Thyroid gland (tissue), 4 donors: ENCODE measurements around the gene BTBD9. TPM values are rescaled to one million over a fixed set of nuclear protein-coding genes. Genes with fewer than 3 reads are reported as not detected.

ENCODE experiments used
- DNase-seq, 2 donors: peaks; one replicate each; pipeline ENCODE4 v3.0.0-alpha.2; 2019
- H3K27ac ChIP-seq, 3 donors: fragments of 200-600 bp; sonication (generic); 1 replicate in 2 of 3; 2 replicates in 1 of 3; pipeline ENCODE4 v1.5.1; 2016 to 2019; ENCODE audit warnings: mild to moderate bottlenecking in 1 of 3, moderate library complexity in 1 of 3
- H3K27me3 ChIP-seq: fragments of 200-600 bp; sonication (generic); one replicate; pipeline ENCODE4 v1.5.1; 2019
- H3K36me3 ChIP-seq, 2 donors: fragments of 200-600 bp; sonication (generic); one replicate each; pipeline ENCODE4 v1.5.1; 2016 to 2019
- H3K4me1 ChIP-seq, 2 donors: fragments of 200-600 bp; sonication (generic); one replicate each; pipeline ENCODE4 v1.5.1; 2017 to 2019
- H3K4me3 ChIP-seq, 3 donors: fragments of 200-600 bp; sonication (generic); replicated peaks in 1 of 3; 1 replicate in 2 of 3; 2 replicates in 1 of 3; pipeline ENCODE4 v1.5.1; 2016; ENCODE audit warnings: mild to moderate bottlenecking in 1 of 3
- H3K9me3 ChIP-seq: fragments of 200-600 bp; sonication (generic); one replicate; pipeline ENCODE4 v1.5.1; 2017
- POLR2A ChIP-seq, 2 donors: fragments of 450-650 bp; IDR thresholded peaks; one replicate each; pipeline ENCODE4 v1.6.1; 2017; ENCODE audit warnings: antibody characterized with exemption in 2 of 2, mild to moderate bottlenecking in 2 of 2, moderate library complexity in 1 of 2
- WGBS, 2 donors: methylation state at CpG; one replicate each; pipeline ENCODE4 v1.1.5; 2017; 5-methylcytosine and 5-hydroxymethylcytosine counted together
- intact Hi-C: fragments of 100-400 bp; cut with DNase I; formaldehyde crosslinking; loops from one replicate; pipeline ENCODE4 v1.15.1; 2023
- total RNA-seq, 4 donors: library from RNA; depleted of rRNA; stranded (reverse); fragments of >200 nt; gene quantifications; one replicate each; pipeline ENCODE4 v1.2.3, GENCODE V29; 2016
- TF ChIP-seq, protein P1 (sequence below), 6 experiments: fragments of 200-600 bp in 3 of 6; fragments of 450-650 bp in 3 of 6; sonication (generic) in 3 of 6; IDR thresholded peaks; one replicate each; pipeline ENCODE4 v1.5.1; 2016 to 2019; ENCODE audit warnings: antibody characterized with exemption in 6 of 6, mild to moderate bottlenecking in 2 of 6, inconsistent platforms in 1 of 6, moderate library complexity in 1 of 6

The BTBD9 gene
- total RNA-seq, 4 donors from 2014 or later, result 17.3 to 32.0 (median 27.4) TPM

GRCh38 chr6:38482466-38482865, 157.3 kb downstream of the BTBD9 start:
- WGBS, 2 donors, result 82 to 88% methylated on average over 1 of the region's 1 CpG
- Histone ChIP-seq H3K4me1 (no peaks in the 10 kb centered on the region), H3K27ac (no peak overlapping the region), H3K27me3 (no peaks in the 10 kb centered on the region), H3K36me3 (no peaks in the 10 kb centered on the region), H3K4me3 (no peak overlapping the region), H3K9me3 (no peaks in the 10 kb centered on the region)
- intact Hi-C loops, result no loop called here
- no peak for DNase-seq
- no peak for TF ChIP-seq POLR2A (IDR thresholded peaks at IDR 0.05)
- TF ChIP-seq, protein P1, sequence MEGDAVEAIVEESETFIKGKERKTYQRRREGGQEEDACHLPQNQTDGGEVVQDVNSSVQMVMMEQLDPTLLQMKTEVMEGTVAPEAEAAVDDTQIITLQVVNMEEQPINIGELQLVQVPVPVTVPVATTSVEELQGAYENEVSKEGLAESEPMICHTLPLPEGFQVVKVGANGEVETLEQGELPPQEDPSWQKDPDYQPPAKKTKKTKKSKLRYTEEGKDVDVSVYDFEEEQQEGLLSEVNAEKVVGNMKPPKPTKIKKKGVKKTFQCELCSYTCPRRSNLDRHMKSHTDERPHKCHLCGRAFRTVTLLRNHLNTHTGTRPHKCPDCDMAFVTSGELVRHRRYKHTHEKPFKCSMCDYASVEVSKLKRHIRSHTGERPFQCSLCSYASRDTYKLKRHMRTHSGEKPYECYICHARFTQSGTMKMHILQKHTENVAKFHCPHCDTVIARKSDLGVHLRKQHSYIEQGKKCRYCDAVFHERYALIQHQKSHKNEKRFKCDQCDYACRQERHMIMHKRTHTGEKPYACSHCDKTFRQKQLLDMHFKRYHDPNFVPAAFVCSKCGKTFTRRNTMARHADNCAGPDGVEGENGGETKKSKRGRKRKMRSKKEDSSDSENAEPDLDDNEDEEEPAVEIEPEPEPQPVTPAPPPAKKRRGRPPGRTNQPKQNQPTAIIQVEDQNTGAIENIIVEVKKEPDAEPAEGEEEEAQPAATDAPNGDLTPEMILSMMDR (IDR thresholded peaks at IDR 0.05), result no peak

DNA sequence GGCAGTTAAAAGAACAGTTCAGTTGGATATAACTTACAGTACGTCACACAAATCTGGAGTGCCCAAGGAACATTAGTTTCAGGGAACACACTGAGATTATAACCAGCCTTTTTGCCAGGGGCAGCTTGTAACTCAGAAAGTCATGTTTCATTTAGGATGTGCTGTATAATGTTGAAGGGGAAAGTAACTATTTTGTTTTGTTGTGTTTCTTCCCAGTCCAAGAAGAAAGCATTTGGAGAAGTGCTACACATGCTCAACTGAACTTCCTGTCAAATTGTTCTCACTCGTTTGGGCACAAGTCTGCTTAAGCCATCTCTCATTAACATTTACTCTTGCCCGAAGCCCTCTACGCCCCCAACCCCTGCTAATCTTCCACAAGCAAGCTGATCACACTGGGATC, 157.9 kb downstream of the BTBD9 start:
- Histone ChIP-seq H3K27me3 (no peaks in the 10 kb centered on the region), H3K4me1 (no peaks in the 10 kb centered on the region), H3K27ac (no peak overlapping the region), H3K36me3 (no peaks in the 10 kb centered on the region), H3K4me3 (no peak overlapping the region), H3K9me3 (no peaks in the 10 kb centered on the region)
- 84 to 88% methylated on average over 4 of the region's 4 CpGs for WGBS, 2 donors
- TF ChIP-seq POLR2A (IDR thresholded peaks at IDR 0.05), result no peak
- TF ChIP-seq, protein P1 (IDR thresholded peaks at IDR 0.05), result no peak
- intact Hi-C loops, result no loop called here
- DNase-seq, result no peak

GRCh38 chr6:38481211-38481836, 158.4 kb downstream of the BTBD9 start:
- no peaks in the 10 kb centered on the region for H3K36me3 ChIP-seq
- no peak overlapping the region for H3K4me3 ChIP-seq
- no peak for TF ChIP-seq POLR2A (IDR thresholded peaks at IDR 0.05)
- TF ChIP-seq, protein P1 (IDR thresholded peaks at IDR 0.05), result no peak
- H3K9me3 ChIP-seq, result no peaks in the 10 kb centered on the region
- no peak for DNase-seq
- H3K4me1 ChIP-seq, result no peaks in the 10 kb centered on the region
- no peaks in the 10 kb centered on the region for H3K27me3 ChIP-seq
- intact Hi-C loops, result no loop called here
- 94% methylated on average over 5 of the region's 5 CpGs for WGBS, 2 donors
- no peak overlapping the region for H3K27ac ChIP-seq

DNA sequence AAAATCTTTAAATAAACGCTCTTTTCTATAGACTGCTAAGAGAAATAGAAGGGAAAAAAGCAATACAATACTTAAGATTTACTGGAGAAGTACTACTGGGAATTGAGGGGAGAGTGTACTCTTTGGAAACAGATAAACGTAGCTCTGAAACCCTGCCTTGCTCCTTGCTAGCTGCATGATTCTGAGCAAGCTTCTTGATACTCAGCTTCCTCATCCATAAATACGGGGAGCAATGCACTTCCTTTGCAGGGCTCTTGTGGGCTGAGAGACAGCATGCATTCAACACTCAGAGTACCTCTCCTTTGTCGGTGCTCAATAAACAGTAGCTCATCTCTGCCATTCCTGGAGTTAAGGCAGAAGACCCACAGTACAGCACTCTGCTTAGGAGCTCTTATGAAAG, 159.7 kb downstream of the BTBD9 start:
- Histone ChIP-seq H3K27ac (no peak overlapping the region), H3K27me3 (no peaks in the 10 kb centered on the region)
- intact Hi-C loops, result no loop called here

DNA sequence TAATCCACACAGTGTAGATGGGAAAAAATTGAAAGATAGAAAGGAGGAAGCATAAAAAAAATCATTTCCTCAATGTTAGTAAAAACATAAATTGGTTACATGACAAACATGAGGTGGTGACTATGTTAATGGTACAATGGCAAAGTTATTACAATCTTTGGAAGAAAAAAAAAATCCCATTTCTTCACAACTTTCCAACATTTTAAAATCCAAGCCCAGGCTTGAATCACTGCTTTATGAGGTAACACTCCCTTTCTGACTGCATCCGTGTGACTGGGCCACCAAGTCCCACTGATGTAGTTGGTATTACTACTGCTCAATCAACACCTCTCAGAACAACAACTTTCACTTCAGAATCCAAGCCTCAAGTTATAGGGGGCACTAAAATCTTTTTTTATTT, 160.4 kb downstream of the BTBD9 start:
- H3K27me3 ChIP-seq, result no peaks in the 10 kb centered on the region
- no peak for DNase-seq
- intact Hi-C loops, result no loop called here
- H3K4me3 ChIP-seq, result no peak overlapping the region
- TF ChIP-seq, protein P1 (IDR thresholded peaks at IDR 0.05), result no peak
- TF ChIP-seq POLR2A (IDR thresholded peaks at IDR 0.05), result no peak
- H3K27ac ChIP-seq, result no peak overlapping the region
- H3K36me3 ChIP-seq, result no peaks in the 10 kb centered on the region
- WGBS, 2 donors, result 92 to 97% methylated on average over 1 of the region's 1 CpG
- H3K4me1 ChIP-seq, result no peaks in the 10 kb centered on the region
- H3K9me3 ChIP-seq, result no peaks in the 10 kb centered on the region

More for the DNA sequence above, 159.7 kb downstream of the BTBD9 start:
- Histone ChIP-seq H3K4me3 (no peak overlapping the region), H3K36me3 (no peaks in the 10 kb centered on the region), H3K9me3 (no peaks in the 10 kb centered on the region), H3K4me1 (no peaks in the 10 kb centered on the region)
- WGBS, 2 donors, result 84 to 90% methylated on average over 4 of the region's 4 CpGs
- no peak for TF ChIP-seq POLR2A (IDR thresholded peaks at IDR 0.05)
- TF ChIP-seq, protein P1 (IDR thresholded peaks at IDR 0.05), result no peak
- DNase-seq, result no peak
